ENCODE data around the gene LMOD1.

LMOD1 gene

GRCh38 chr1:201851949-201852348 lies 94.4 kb downstream of the LMOD1 start:
- Mint-ChIP-seq H3K9me3 (no peaks in the 10 kb centered on the region), H3K27ac (no peak overlapping the region), H3K36me3 (ENCODE audit: low read depth) (peaks cover 71% of the 10 kb centered on the region), H3K27me3 (ENCODE audit: low read depth, poor library complexity) (no peaks in the 10 kb centered on the region), H3K4me3 (no peak overlapping the region), H3K4me1 (no peaks in the 10 kb centered on the region)
- no peak for TF ChIP-seq CTCF (IDR thresholded peaks at IDR 0.05)
- no peak for DNase-seq

- Mint-ChIP-seq H3K36me3 (ENCODE audit: low read depth) (peaks cover 51% of the 10 kb centered on the region), H3K27me3 (ENCODE audit: low read depth, poor library complexity) (no peaks in the 10 kb centered on the region), H3K4me3 (no peak overlapping the region), H3K4me1 (no peaks in the 10 kb centered on the region), H3K27ac (no peak overlapping the region), H3K9me3 (no peaks in the 10 kb centered on the region)
- DNase-seq = no peak
- TF ChIP-seq CTCF (IDR thresholded peaks at IDR 0.05) = no peak
Observed at GRCh38 chr1:201850053-201850397, 96.3 kb downstream of the LMOD1 start.

- H3K36me3 Mint-ChIP-seq (ENCODE audit: low read depth) = peaks cover 46% of the 10 kb centered on the region
- H3K9me3 Mint-ChIP-seq = no peaks in the 10 kb centered on the region
- H3K27me3 Mint-ChIP-seq (ENCODE audit: low read depth, poor library complexity) = no peaks in the 10 kb centered on the region
- no peak for DNase-seq
- TF ChIP-seq CTCF (IDR thresholded peaks at IDR 0.05) = no peak
- H3K4me1 Mint-ChIP-seq = no peaks in the 10 kb centered on the region
- H3K4me3 Mint-ChIP-seq = no peak overlapping the region
- H3K27ac Mint-ChIP-seq = peak overlapping the region; percentile 2
Observed at GRCh38 chr1:201849372-201850052, 96.8 kb downstream of the LMOD1 start.

GRCh38 chr1:201848230-201848629 lies 98.1 kb downstream of the LMOD1 start:
- no peak overlapping the region for H3K4me3 Mint-ChIP-seq
- no peak for TF ChIP-seq CTCF (IDR thresholded peaks at IDR 0.05)
- H3K9me3 Mint-ChIP-seq = no peaks in the 10 kb centered on the region
- H3K36me3 Mint-ChIP-seq (ENCODE audit: low read depth) = peaks cover 38% of the 10 kb centered on the region
- no peaks in the 10 kb centered on the region for H3K27me3 Mint-ChIP-seq (ENCODE audit: low read depth, poor library complexity)
- DNase-seq = no peak
- H3K27ac Mint-ChIP-seq = no peak overlapping the region
- H3K4me1 Mint-ChIP-seq = no peaks in the 10 kb centered on the region

- H3K27ac Mint-ChIP-seq = peak overlapping the region; percentile 78
- H3K9me3 Mint-ChIP-seq = no peaks in the 10 kb centered on the region
- DNase-seq = no peak
- H3K27me3 Mint-ChIP-seq (ENCODE audit: low read depth, poor library complexity) = no peaks in the 10 kb centered on the region
- H3K4me3 Mint-ChIP-seq = no peak overlapping the region
- peaks cover 1% of the 10 kb centered on the region for H3K4me1 Mint-ChIP-seq
- peaks cover 39% of the 10 kb centered on the region for H3K36me3 Mint-ChIP-seq (ENCODE audit: low read depth)
- TF ChIP-seq CTCF (IDR thresholded peaks at IDR 0.05) = no peak
Observed at GRCh38 chr1:201847150-201847549, 99.2 kb downstream of the LMOD1 start.
